GM12864 (cell line): ENCODE measurements around the gene TSPY10.
"Not testable (repeated sequence)": the region's sequence is repeated elsewhere in the genome, so short reads cannot be mapped to it uniquely, and the experiment has no call there.

Experiments
- DNase-seq: peaks from one replicate; pipeline ENCODE4 v3.0.0-alpha.2; 2011; ENCODE audit warnings: low read depth
- H3K4me3 ChIP-seq: 2 replicates; pipeline ENCODE4 v1.5.1; 2011; ENCODE audit warnings: mild to moderate bottlenecking, low read depth, low read length, control low read depth

The TSPY10 gene, protein sequence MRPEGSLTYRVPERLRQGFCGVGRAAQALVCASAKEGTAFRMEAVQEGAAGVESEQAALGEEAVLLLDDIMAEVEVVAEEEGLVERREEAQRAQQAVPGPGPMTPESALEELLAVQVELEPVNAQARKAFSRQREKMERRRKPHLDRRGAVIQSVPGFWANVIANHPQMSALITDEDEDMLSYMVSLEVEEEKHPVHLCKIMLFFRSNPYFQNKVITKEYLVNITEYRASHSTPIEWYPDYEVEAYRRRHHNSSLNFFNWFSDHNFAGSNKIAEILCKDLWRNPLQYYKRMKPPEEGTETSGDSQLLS

GRCh38 chrY:9527580-9527979, at the start of gene TSPY10:
TSS of gene TSPY10 (plus strand) at chrY:9527880. CDS start at chrY:9527926, 46 bp downstream.
- DNase-seq, H3K4me3 ChIP-seq: not testable (repeated sequence)

GRCh38 chrY:9486967-9487366, 40.7 kb upstream of the TSPY10 start, which contains the start of gene TSPY9:
TSS of gene TSPY9 (plus strand) at chrY:9487267. CDS start at chrY:9487313, 46 bp downstream.
- not testable (repeated sequence) for DNase-seq, H3K4me3 ChIP-seq

GRCh38 chrY:9504396-9504795, 23.3 kb upstream of the TSPY10 start:
- H3K4me3 ChIP-seq, DNase-seq: not testable (repeated sequence)

DNA sequence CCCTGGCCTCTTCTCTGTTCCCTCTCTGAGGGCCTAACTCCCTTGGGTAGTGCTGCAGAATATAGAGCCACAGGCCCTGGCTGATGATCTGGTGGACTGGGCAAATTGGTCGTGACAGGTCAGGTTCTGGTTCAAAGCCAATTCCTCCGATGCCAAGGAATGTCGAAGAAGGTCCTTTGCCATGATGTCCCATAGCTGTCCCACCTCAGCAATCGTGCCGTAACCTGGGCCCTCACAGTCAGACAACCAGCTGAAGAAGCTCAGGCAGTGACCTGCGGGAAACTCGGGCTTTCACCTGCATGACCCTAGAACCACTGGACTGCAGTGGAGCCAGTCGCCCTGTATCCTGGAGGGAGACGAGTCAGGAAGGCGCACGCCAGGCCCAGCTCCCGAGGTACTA, 11.4 kb upstream of the TSPY10 start:
- not testable (repeated sequence) for H3K4me3 ChIP-seq, DNase-seq
